Activated CD4-positive, alpha-beta T cell treated with anti-CD3 and anti-CD28 coated beads, Interleukin-2, amount 50 U/mL, for 4 hours (primary cell): Measurements from ENCODE around the gene EPHX1.
"Not testable (repeated sequence)": the region's sequence is repeated elsewhere in the genome, so short reads cannot be mapped to it uniquely, and the experiment has no call there.

Experiments
- DNase-seq, 2 experiments: peaks; one replicate each; pipeline ENCODE4 v3.0.0-alpha.2; 2020

Gene EPHX1

GRCh38 chr1:225882694-225883615, 73.0 kb downstream of the EPHX1 start:
- DNase-seq = peak in 1 of 2 experiments; percentile 32

- DNase-seq = no peak
Observed at GRCh38 chr1:225883616-225884265, 73.8 kb downstream of the EPHX1 start.

- DNase-seq = no peak
Observed at GRCh38 chr1:225885336-225885735, 75.4 kb downstream of the EPHX1 start.

- DNase-seq = no peak
Observed at GRCh38 chr1:225886159-225887029, 76.5 kb downstream of the EPHX1 start.

- no peak for DNase-seq
Observed at GRCh38 chr1:225887030-225887314, 77.0 kb downstream of the EPHX1 start.

GRCh38 chr1:225887554-225888288, 77.8 kb downstream of the EPHX1 start:
- not testable (repeated sequence) for DNase-seq

GRCh38 chr1:225888289-225888897, 78.5 kb downstream of the EPHX1 start:
- no peak for DNase-seq

GRCh38 chr1:225888898-225889601, 79.1 kb downstream of the EPHX1 start, which contains the start of gene LEFTY1:
Gene LEFTY1, minus strand, starts transcription at chr1:225889146. Its CDS starts 80 bp downstream, at chr1:225889066.
- no peak for DNase-seq

- DNase-seq = no peak
Observed at GRCh38 chr1:225889743-225890142, 79.8 kb downstream of the EPHX1 start.

GRCh38 chr1:225890346-225891228, 80.7 kb downstream of the EPHX1 start:
- no peak for DNase-seq

- no peak for DNase-seq
Observed at GRCh38 chr1:225891229-225891972, 81.5 kb downstream of the EPHX1 start.

GRCh38 chr1:225892307-225892706, 82.4 kb downstream of the EPHX1 start:
- DNase-seq = no peak
